GM19025 (cell line): ENCODE measurements around the gene CAST.
A peak's percentile ranks its signal among the peaks of the same experiment; 100 is the strongest.

ENCODE experiments used
- ATAC-seq: cut with Tn5 transposase; IDR thresholded peaks from one replicate; pipeline ENCODE4 v1.9.1; 2021; ENCODE audit warnings: mild to moderate bottlenecking, low read depth, moderate library complexity; ENCODE audit not compliant: unreplicated experiment

Gene CAST

DNA sequence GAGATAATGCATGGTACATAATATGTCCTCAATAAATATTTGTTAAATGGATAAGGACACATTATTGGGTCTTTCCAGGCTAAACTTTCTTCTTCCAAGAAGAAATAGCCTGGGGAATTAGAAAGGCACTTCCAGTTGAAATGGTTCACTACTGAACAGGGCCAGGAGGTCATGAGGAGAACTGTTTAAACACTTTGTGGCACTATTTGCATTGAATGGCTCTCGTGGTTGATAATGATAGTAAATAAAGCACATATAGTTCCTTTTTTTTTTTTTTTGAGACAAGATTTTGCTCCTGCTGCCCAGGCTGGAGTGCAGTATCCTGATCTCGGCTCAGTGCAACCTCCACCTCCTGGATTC is 19.9 kb upstream of the CAST start:
- ATAC-seq = no peak

DNA sequence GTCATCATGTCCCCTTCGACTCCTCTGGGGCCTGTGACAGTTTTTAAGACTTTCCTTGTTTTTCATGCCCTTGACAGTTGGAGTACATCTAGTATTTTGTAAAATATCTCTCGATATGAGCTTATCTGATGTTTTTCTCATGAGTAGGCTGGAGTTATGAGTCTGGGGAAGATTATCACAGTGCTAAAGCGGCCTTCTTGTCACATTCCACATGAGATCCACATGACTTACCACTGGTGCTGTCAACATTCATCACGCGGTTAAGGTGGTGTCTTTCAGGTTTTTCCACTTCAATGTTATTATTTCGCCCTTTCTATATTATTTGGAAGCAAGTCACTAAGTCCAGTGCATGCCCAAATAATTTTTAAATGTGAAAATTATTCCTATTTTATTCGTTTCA is 17.1 kb upstream of the CAST start:
- no peak for ATAC-seq

GRCh38 chr5:96648023-96648422 is 14.2 kb upstream of the CAST start:
- ATAC-seq = no peak

- ATAC-seq = no peak
These were observed 13.6 kb upstream of the CAST start for GRCh38 chr5:96648593-96648992.

- no peak for ATAC-seq
These were observed 12.9 kb upstream of the CAST start for GRCh38 chr5:96649251-96649662.

- no peak for ATAC-seq
These were observed 12.3 kb upstream of the CAST start for GRCh38 chr5:96649681-96650540.

DNA sequence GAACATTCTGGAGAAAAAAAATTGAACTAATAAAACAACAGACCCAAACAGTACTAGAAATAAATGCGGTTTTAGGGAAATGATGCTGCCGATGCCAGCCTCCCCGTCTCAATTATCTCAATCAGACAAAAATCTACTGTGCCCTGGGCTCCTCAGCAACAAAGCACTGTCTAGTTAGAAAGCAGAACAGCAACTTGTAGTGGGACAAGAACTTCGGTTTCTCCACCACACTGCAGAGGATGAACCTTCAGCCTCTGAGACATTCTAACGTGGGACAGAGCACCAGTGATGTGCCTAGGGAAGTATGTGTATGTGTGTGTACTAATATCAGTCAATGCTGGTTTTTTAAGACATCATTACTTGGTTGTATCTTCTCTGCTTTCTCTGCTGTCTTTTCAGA is 11.1 kb upstream of the CAST start:
- no peak for ATAC-seq

DNA sequence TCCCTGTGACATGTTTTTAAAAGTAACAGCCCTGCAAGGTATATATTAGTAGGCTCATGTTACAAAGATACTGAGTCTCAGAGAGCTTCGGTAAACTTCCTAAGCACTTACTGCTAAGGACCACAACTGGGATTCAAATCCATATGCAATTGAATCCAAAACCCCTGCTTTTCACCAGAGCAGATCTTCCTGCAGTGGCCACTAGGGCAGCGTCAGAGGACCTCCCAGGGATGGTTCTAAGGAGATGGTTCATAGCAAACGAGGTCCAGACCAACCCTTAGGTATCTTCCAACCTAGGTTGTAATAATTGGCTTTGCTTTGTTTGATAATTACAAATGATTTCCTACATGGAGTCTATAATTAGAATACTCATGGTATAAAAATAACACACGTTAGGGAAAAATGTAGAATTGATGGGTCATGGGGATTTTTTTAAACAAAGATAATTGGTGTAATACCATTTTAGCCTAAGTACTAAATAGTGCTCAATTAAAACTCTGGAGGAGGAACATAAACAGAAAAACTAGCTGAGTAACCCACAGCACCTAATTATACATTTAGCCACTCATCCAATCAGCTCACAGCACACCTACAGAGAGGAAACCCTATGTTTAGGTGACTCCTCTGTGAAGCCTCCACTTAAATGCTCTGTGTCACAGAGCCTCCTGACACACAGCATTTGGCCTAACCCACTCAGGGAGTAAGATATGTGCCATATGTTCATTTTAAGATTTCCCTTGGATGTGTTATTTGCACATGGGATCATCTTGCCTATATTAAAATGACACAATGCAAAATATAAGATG is 10.0 kb upstream of the CAST start:
- ATAC-seq = no peak

GRCh38 chr5:96652769-96653454 is 9.3 kb upstream of the CAST start:
- no peak for ATAC-seq

GRCh38 chr5:96654209-96654608 is 8.0 kb upstream of the CAST start:
- ATAC-seq = no peak

DNA sequence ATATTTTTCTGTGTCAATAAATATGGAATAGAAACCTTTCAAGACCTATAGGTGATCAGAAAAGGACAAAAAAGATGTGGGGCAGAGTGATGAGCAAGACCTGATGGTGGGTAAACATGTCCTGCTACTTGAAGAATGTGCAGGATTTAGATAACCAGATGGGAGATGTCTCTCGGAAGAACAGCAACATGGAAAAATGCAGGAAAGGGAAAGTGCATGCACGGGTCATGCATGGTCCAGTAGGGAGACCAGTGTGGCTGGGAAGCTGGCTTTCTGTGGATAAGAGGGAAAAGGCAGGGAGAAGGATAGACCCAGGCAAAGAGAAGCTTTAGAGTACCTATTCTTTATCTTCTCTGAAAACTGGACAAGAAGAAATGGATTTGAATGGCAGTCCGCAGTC is 7.1 kb upstream of the CAST start:
- ATAC-seq = no peak

GRCh38 chr5:96655506-96655905 is 6.7 kb upstream of the CAST start:
- no peak for ATAC-seq

- peak; percentile 62 for ATAC-seq
These were observed 5.1 kb upstream of the CAST start for GRCh38 chr5:96657068-96657467.

DNA sequence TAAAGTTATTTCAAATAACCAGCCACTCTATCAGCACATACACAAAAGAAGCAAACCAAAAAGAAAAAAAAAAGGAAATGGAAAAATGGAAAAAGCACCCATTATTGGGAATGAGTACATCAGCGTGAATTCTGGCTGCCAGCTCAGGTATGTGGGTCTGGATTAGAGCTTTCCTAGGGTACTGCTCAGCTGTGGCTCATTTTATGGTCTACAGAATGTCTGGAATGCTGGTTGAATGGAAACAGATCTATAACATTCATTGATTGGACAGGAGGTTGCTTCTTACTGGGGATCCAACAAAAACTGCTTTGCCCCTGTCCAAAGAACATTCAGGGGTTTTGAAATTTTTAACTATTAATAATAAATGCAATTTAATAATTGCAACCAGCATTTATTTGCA is 3.9 kb upstream of the CAST start:
- ATAC-seq = no peak

GRCh38 chr5:96659170-96659569 is 3.0 kb upstream of the CAST start:
- no peak for ATAC-seq

DNA sequence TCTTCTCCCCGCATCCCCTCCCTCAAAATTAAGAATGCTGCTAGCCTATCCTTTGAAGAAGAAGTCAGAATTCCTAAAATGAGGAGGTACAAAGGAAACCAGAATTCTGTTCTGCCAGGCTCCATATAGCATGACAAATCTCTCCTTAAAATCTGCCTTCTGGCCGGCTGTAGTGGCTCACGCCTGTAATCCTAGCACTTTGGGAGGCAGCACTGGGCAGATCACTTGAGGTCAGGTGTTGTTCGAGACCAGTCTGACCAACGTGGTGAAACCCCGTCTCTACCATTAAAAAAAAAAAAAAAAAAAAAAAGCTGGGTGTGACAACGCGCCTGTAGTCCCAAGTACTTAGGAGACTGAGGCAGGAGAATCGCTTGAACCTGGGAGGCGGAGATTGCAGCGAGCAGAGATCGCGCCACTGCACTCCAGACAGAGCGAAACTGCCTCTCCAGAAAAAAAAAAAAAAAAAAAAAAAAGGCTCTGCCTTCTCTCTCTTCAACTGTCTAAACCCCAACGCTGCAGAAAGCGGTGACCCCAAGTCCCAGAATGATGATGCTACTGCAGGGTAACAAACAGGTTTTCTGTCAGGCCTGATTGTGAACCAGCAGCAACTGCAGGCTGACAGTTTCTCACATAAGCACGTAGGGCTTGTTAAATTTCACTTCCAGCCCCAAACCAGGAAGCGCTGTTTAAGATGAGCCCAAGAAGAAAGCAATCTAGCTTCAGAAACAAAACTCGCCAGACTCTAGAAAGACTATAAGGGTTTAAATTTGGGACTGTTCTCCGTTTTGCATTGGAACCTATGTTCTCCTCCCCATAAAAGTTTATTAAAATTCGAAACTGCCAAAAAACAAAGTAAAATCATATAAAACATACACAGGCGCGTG is 963 bp upstream of the CAST start:
- no peak for ATAC-seq

DNA sequence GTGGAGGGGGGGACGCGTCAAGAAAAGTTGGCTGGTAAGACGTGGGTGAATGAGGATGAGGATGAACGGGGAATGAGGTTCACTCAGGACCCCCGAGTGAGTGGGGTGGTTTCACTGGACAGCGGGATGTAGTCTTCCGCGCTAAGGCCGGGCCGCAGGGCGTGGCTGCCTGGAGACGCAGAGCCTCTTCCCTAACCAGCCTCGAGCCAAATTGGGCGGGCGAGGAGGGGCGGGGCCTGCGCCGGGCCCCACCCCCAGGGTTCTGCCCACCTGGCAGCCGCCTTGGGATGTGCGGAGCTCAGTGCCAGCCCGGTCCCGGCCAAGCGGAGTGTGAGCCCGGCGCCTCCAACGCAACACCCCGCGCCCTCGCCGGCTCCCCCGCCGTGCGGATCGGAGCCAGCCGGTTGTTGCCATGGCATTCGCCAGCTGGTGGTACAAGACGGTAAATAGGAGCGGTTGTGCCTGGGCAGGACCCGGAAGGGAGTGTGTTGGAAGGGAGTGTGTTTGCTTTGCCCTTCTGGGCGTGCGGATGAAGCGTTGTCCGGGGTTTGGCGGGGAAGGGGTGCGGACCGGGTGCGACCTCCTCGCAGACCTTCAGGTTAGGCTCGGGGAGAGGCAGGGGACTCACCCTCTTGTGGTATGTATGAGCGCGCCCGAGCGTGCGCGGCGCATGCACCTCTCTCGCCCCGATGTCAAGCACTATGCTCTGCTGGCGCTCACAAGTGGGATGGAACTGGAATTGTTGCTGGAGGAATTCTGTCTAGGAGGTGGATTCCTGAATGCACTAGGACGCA is 746 bp downstream of the CAST start:
- peak; percentile 82 for ATAC-seq

- ATAC-seq = no peak
These were observed 1.4 kb downstream of the CAST start for GRCh38 chr5:96663608-96664007.

GRCh38 chr5:96664669-96665068 is 2.5 kb downstream of the CAST start:
- no peak for ATAC-seq

GRCh38 chr5:96668725-96669124 is 6.5 kb downstream of the CAST start:
- no peak for ATAC-seq
